SU-DHL-6 (cell line): ENCODE measurements around the gene OBSL1.

Source experiments
- EZH2phosphoT487 ChIP-seq: fragments of 200-600 bp; sonication (generic), shearing (Covaris generic); conservative IDR thresholded peaks from 2 replicates; pipeline ENCODE4 v1.6.1; 2018; ENCODE audit warnings: mild to moderate bottlenecking, antibody characterized with exemption, low read length, moderate library complexity, mixed read lengths
- TF ChIP-seq, protein P1 (sequence below): fragments of 200-600 bp; sonication (generic); IDR thresholded peaks from one replicate; pipeline ENCODE4 v1.5.1; 2017; ENCODE audit warnings: antibody characterized with exemption, mild to moderate bottlenecking, low read length, moderate library complexity; ENCODE audit not compliant: insufficient read depth, poor library complexity, severe bottlenecking

DNA sequence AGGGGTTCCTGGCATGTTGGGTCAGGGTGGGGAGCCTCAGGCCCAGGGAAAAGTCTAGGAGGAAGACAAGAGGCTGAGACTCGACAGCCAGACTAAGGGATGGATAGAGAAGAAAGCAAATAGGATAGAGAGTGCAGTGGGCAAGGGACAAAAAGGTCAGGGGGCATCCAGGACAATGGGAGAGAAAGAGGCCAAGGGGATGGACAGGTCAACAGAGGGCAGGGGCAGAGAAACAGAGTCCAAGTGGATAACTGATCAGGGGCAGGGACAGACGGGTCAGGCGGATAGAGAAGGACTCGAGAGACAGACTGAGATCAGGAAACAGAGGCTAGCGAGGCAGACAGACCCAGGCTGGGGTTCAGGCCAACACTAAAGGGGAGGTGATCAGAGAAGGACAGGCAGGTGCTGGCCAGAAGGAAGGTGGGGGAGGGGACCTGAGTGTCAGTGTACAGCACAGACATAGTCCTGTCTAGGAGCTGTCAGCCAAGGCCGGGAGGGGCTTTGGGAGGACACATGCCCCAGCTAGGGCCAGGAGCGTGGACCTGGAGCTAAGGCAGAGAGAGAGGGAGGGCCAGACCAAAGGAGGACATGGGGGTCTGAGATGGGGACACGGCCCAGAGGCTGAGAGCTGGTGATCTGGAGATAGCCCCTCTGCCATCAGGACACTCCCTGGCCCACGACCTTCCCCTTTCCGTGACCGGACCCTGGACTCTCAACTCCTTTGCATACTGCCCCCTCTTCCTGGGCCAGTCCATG lies 44.8 kb downstream of the OBSL1 start:
- TF ChIP-seq, protein P1, sequence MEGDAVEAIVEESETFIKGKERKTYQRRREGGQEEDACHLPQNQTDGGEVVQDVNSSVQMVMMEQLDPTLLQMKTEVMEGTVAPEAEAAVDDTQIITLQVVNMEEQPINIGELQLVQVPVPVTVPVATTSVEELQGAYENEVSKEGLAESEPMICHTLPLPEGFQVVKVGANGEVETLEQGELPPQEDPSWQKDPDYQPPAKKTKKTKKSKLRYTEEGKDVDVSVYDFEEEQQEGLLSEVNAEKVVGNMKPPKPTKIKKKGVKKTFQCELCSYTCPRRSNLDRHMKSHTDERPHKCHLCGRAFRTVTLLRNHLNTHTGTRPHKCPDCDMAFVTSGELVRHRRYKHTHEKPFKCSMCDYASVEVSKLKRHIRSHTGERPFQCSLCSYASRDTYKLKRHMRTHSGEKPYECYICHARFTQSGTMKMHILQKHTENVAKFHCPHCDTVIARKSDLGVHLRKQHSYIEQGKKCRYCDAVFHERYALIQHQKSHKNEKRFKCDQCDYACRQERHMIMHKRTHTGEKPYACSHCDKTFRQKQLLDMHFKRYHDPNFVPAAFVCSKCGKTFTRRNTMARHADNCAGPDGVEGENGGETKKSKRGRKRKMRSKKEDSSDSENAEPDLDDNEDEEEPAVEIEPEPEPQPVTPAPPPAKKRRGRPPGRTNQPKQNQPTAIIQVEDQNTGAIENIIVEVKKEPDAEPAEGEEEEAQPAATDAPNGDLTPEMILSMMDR = no peak
- no peak for TF ChIP-seq EZH2phosphoT487
